Measurements from ENCODE around the gene GADD45B.

The GADD45B gene

GRCh38 chr19:2509096-2509495 is 33.2 kb downstream of the GADD45B start:
- DNase-seq (ENCODE audit: low read depth), result no peak
- TF ChIP-seq CTCF (conservative IDR thresholded peaks at IDR 0.05; ENCODE audit: low read length), result no peak
- no peak overlapping the region for H3K4me3 ChIP-seq (ENCODE audit: low read length)

DNA sequence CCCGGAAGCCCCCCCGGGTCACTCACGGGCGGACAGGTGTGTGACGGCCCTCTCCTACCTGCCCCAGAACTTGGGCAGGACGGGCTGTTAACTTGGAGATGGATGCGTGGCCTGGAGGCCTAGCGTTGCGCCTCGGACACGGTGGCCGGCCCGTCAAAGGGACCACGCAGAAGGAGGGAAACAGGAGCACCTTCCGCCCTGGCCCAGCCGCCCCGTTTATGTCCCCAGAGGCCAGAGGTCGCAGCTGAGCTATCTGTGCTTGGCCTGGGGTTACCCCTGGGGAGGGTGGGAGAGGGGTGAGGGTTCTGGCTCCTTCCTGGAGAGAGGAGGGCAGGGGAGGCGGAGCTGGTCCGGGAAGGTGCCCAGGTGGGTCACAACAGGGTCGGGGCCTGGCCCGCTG is 35.6 kb downstream of the GADD45B start:
- DNase-seq (ENCODE audit: low read depth), result no peak

GRCh38 chr19:2511991-2512390 is 36.1 kb downstream of the GADD45B start:
- no peak for TF ChIP-seq CTCF (conservative IDR thresholded peaks at IDR 0.05; ENCODE audit: low read length)
- DNase-seq (ENCODE audit: low read depth), result no peak
- no peak overlapping the region for H3K4me3 ChIP-seq (ENCODE audit: low read length)

More for the DNA sequence above, 35.6 kb downstream of the GADD45B start:
- no peak overlapping the region for H3K4me3 ChIP-seq (ENCODE audit: low read length)
- no peak for TF ChIP-seq CTCF (conservative IDR thresholded peaks at IDR 0.05; ENCODE audit: low read length)

DNA sequence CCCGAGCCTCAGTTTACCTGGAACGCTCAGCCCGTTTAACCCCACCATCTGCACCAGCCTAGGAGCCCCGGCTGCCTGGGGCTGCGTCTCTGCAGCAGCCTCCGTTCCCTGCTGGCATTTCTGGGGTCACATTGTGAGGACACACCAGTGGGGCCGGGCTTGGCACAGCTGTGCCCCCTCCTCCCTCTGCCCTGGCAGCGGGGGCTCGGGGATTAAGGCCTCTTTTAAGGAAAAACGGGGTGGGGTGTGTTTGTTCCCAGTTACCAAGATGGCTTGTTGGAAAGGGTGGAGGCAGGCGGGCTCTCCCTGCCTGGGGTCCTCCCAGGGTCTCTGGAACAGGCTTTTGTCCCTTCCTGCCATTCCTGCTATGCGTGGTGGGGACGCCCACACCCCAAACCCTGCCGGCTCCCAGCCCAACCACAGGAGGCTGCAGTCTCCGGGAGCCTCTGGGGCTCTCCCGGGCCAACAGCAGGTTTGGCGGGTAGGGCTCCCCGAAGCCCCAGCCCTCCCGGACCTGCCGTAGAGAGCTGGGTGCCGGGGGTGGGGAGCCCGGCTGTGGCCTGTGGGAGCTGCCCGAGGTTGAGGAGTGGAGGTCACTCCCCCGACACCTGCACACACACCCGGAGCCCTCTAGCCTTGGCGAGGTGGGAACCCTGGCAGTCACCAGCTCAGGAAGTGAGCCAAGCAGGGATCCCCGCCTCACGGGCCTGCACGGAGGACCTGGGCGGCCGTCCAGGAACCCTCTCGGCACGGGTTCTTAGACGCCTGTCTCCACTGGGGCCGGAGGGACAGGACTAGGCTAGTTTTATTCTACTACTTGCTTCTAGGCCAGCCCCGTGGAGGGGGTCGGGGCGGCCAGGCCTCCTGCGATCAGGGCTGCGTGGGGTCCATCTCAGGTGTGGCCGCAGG is 36.9 kb downstream of the GADD45B start:
- no peak overlapping the region for H3K4me3 ChIP-seq (ENCODE audit: low read length)
- no peak for TF ChIP-seq CTCF (conservative IDR thresholded peaks at IDR 0.05; ENCODE audit: low read length)
- no peak for DNase-seq (ENCODE audit: low read depth)

GRCh38 chr19:2514981-2515518 is 39.1 kb downstream of the GADD45B start:
- DNase-seq (ENCODE audit: low read depth), result no peak
- TF ChIP-seq CTCF (conservative IDR thresholded peaks at IDR 0.05; ENCODE audit: low read length), result no peak
- no peak overlapping the region for H3K4me3 ChIP-seq (ENCODE audit: low read length)

- no peak for DNase-seq (ENCODE audit: low read depth)
- H3K4me3 ChIP-seq (ENCODE audit: low read length), result no peak overlapping the region
- no peak for TF ChIP-seq CTCF (conservative IDR thresholded peaks at IDR 0.05; ENCODE audit: low read length)
These were observed 40.8 kb downstream of the GADD45B start for GRCh38 chr19:2516727-2517126.
